ENCODE measurements around the gene AUTS2.

Gene AUTS2

DNA sequence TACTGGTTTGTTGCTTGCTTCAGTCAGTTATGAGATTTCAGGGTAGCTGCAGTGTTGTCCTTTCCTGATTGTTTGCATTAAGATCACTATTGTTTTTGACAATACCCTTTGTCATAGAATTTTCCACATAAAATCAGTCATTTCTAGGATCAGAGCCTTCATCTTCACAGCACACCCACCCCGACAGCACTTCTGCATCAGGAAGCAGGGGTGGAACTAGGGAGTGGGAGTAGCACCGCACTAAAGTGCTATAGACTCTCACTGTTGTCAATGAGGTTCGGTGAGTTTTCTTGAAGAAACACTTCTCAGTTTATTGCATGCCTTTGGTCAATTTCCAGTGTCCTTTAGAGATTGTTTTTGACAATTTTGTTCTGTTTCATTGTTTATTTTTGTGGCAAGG, 632.5 kb downstream of the AUTS2 start:
- TF ChIP-seq, protein P1, sequence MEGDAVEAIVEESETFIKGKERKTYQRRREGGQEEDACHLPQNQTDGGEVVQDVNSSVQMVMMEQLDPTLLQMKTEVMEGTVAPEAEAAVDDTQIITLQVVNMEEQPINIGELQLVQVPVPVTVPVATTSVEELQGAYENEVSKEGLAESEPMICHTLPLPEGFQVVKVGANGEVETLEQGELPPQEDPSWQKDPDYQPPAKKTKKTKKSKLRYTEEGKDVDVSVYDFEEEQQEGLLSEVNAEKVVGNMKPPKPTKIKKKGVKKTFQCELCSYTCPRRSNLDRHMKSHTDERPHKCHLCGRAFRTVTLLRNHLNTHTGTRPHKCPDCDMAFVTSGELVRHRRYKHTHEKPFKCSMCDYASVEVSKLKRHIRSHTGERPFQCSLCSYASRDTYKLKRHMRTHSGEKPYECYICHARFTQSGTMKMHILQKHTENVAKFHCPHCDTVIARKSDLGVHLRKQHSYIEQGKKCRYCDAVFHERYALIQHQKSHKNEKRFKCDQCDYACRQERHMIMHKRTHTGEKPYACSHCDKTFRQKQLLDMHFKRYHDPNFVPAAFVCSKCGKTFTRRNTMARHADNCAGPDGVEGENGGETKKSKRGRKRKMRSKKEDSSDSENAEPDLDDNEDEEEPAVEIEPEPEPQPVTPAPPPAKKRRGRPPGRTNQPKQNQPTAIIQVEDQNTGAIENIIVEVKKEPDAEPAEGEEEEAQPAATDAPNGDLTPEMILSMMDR (IDR thresholded peaks at IDR 0.05; ENCODE audit: low read depth, low read length, missing control alignments), result no peak

DNA sequence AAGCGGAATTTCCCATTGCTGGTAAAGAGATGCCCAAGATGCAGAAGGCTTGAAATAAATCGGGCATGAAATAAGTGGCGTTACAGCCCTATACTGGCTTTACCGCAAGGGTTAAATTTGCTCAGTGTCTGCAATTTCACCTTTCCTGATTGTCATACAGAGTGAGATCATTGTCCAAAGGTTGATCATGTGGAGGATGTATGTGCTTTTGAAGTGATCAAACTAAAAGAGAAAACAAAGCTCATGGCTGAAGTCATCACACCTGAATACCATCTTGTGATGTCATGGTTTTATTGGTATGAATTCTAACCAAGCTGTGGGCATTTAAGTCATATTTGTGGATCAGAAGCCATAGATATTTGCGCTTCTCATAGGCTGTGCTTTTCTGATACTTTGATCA, 635.5 kb downstream of the AUTS2 start:
- TF ChIP-seq, protein P1 (IDR thresholded peaks at IDR 0.05; ENCODE audit: low read depth, low read length, missing control alignments), result no peak
- no peak for DNase-seq (ENCODE audit: low read depth)
- H3K4me3 ChIP-seq (ENCODE audit: low read depth, low read length), result no peak overlapping the region

More for the DNA sequence above, 632.5 kb downstream of the AUTS2 start:
- H3K4me3 ChIP-seq (ENCODE audit: low read depth, low read length), result no peak overlapping the region
- no peak for DNase-seq (ENCODE audit: low read depth)

DNA sequence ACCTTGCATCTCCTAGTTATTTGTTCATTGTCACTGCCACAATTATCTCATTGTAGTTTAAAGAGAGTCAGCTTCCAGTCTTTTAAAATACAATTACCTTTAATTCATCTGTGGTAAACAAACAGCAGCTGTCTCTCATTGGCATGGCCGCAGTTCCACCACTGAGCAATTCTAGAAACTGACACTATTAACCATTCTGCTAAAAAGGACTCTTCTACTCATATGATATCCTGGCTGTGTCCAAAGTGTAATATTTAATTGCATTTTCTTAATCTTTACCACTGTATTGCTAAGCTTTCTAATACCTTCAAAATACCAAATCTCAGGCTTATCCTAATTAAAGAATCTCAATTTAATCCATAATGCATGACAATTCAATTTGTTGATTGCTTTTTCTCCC, 639.0 kb downstream of the AUTS2 start:
- TF ChIP-seq, protein P1 (IDR thresholded peaks at IDR 0.05; ENCODE audit: low read depth, low read length, missing control alignments), result no peak
- DNase-seq (ENCODE audit: low read depth), result no peak
- H3K4me3 ChIP-seq (ENCODE audit: low read depth, low read length), result no peak overlapping the region

DNA sequence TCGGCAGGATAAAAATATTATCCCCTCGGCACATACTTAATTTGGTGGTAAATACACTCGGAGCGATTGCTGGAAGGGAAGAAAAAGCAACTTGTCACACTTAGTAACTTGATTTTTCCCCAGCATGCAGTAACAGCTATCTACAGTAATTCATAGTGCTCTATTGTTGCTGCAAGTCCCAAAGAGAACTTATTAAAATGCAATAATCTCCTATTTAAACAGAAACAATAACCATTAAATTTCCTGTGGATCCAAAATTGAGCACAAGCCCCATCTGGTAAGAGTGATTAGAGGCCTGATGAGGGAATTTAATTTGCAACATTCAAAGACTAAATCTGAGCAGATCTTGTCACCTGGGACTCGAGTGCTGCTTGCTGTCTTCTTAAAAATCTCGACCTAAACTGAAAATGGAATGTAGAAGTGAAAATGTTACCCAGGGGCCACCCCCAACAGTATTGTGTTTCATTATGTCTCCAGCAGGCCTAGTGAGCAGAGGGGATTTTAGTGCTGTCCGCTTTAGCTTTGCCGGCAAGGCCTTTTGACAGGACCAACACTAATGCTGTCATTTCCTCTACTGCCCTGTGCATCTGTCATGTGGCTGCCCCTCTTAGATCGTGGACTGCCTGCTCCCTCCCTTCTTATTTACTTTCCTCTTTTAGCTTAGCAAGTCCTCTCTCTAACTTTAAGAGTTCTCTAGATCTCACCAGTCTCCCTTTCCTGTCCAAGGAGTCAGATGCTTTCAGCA, 639.7 kb downstream of the AUTS2 start:
- TF ChIP-seq, protein P1 (IDR thresholded peaks at IDR 0.05; ENCODE audit: low read depth, low read length, missing control alignments), result no peak
- peak; percentile 87 for DNase-seq (ENCODE audit: low read depth)
- H3K4me3 ChIP-seq (ENCODE audit: low read depth, low read length), result no peak overlapping the region; the same call in 1 of the 2 replicates

DNA sequence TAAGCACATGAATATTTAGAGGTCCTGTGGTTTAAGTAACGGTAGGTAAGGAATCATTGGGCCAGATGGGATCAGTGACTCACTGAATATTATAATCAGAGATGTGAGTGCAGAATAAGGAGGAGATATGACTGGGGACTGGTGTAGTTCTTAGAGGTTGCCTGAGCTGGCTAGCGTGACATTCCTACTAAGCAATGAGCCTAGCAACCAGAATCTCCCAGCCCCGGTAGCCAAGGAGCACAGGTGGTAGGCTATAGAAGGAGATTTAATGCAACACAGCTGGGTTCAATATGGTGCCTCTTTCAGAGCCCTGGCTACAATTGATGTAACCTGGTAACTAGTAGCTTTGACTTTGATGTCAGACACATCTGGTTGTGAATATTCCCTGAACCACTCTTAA, 641.6 kb downstream of the AUTS2 start:
- TF ChIP-seq, protein P1 (IDR thresholded peaks at IDR 0.05; ENCODE audit: low read depth, low read length, missing control alignments), result no peak
- DNase-seq (ENCODE audit: low read depth), result no peak
- no peak overlapping the region for H3K4me3 ChIP-seq (ENCODE audit: low read depth, low read length)

DNA sequence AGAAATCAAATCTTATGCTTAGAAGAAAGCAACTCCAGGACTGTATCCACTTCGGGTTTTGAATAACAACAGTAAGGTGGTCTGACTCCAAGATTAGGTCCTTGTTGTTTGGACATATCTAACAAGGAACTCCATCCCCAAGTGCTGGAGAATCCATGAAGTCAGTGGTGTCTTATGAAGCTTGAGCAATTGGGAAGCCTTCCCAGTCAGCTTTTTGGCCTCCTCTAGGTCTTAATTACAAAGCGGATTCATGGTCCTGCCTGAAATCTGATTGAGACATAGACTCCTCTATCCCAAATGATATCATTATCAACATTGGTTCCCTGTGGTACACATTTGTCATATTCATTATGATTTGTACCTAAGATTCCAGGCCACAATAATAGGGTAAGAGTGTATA, 642.6 kb downstream of the AUTS2 start:
- DNase-seq (ENCODE audit: low read depth), result no peak
- TF ChIP-seq, protein P1 (IDR thresholded peaks at IDR 0.05; ENCODE audit: low read depth, low read length, missing control alignments), result no peak
- no peak overlapping the region for H3K4me3 ChIP-seq (ENCODE audit: low read depth, low read length)

Measured in GM12864 (cell line).